HFFc6 (cell line): ENCODE data around the gene AKAP13. TPM values are rescaled to one million over a fixed set of nuclear protein-coding genes. Genes with fewer than 3 reads are reported as not detected.

Experiments used
- DNase-seq: peaks from one replicate; pipeline ENCODE4 v3.0.0-alpha.2; 2018
- H3K27ac Mint-ChIP-seq: 2 replicates; pipeline ENCODE4 v1.8.0; 2020; ENCODE audit warnings: mild to moderate bottlenecking, mixed read lengths
- H3K27me3 Mint-ChIP-seq: 2 replicates; pipeline ENCODE4 v1.8.0; 2021; ENCODE audit warnings: mild to moderate bottlenecking, moderate library complexity, mixed read lengths; ENCODE audit not compliant: insufficient read depth
- H3K36me3 Mint-ChIP-seq: 2 replicates; pipeline ENCODE4 v1.8.0; 2021; ENCODE audit warnings: low read depth, mixed read lengths
- H3K4me1 Mint-ChIP-seq: 2 replicates; pipeline ENCODE4 v1.8.0; 2020; ENCODE audit warnings: low read depth, mixed read lengths
- H3K4me3 Mint-ChIP-seq: 2 replicates; pipeline ENCODE4 v1.8.0; 2020; ENCODE audit warnings: mild to moderate bottlenecking, moderate library complexity, mixed read lengths
- H3K9me3 Mint-ChIP-seq: 2 replicates; pipeline ENCODE4 v1.8.0; 2020; ENCODE audit warnings: mild to moderate bottlenecking, mixed read lengths
- total RNA-seq, 6 experiments: library from RNA; stranded (reverse); fragmentation: NEBNext Ultra II Directional; extraction: Animal tissue kit (Norgen Biotek cat#: 25700); gene quantifications; 2 replicates in 1 of 6; 3 replicates in 5 of 6; pipeline ENCODE4 v1.2.3, GENCODE V29; 2021
- TF ChIP-seq, protein P1 (sequence below): fragments of 200-600 bp; sonication (generic); IDR thresholded peaks from 2 replicates; pipeline ENCODE4 v1.5.0; 2021; ENCODE audit warnings: antibody characterized with exemption, mild to moderate bottlenecking

AKAP13 gene
- total RNA-seq, 6 experiments from 2014 or later: 29.0 to 51.3 (median 35.6) TPM

DNA sequence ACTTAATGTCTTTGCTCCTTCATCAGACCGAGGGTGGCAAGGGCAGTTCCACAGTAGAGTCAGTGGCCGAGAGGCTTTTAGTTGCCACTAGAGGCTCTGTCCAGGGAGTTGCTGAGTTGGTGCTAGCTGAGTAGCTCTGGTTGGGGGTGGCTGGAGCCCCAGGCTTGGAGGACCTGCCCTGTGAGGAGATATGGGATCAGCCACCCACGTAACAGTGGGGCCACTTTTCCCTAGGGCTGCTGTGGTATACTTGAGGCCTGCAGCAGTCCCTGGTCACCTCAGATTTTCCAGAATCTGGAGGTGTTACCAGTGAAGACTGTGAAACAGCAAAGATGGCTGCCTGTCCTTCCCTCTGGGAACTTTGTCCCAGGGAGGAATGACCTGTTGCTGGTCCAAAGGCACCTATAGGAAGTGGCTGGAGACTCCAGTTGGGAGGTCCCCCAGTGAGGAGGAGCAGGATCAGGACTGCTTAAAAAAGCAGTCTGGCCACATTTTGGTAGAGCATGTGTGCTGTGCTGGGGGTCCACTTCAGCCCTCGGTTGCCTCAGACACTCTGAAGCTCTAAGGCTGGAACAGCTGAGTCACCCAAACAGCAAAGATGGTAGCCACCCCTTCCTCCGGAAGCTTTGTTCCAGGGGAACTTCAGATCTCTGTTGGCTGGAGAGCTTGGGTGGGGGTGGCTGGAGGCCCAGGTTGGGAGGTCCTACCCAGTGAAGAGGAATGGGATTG lies 72.9 kb downstream of the AKAP13 start:
- Mint-ChIP-seq H3K36me3 (peaks cover 25% of the 10 kb centered on the region), H3K9me3 (peaks cover 29% of the 10 kb centered on the region), H3K4me1 (peaks cover 25% of the 10 kb centered on the region), H3K27me3 (no peaks in the 10 kb centered on the region), H3K27ac (no peak overlapping the region), H3K4me3 (no peak overlapping the region)
- DNase-seq: no peak
- TF ChIP-seq, protein P1, sequence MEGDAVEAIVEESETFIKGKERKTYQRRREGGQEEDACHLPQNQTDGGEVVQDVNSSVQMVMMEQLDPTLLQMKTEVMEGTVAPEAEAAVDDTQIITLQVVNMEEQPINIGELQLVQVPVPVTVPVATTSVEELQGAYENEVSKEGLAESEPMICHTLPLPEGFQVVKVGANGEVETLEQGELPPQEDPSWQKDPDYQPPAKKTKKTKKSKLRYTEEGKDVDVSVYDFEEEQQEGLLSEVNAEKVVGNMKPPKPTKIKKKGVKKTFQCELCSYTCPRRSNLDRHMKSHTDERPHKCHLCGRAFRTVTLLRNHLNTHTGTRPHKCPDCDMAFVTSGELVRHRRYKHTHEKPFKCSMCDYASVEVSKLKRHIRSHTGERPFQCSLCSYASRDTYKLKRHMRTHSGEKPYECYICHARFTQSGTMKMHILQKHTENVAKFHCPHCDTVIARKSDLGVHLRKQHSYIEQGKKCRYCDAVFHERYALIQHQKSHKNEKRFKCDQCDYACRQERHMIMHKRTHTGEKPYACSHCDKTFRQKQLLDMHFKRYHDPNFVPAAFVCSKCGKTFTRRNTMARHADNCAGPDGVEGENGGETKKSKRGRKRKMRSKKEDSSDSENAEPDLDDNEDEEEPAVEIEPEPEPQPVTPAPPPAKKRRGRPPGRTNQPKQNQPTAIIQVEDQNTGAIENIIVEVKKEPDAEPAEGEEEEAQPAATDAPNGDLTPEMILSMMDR: no peak

DNA sequence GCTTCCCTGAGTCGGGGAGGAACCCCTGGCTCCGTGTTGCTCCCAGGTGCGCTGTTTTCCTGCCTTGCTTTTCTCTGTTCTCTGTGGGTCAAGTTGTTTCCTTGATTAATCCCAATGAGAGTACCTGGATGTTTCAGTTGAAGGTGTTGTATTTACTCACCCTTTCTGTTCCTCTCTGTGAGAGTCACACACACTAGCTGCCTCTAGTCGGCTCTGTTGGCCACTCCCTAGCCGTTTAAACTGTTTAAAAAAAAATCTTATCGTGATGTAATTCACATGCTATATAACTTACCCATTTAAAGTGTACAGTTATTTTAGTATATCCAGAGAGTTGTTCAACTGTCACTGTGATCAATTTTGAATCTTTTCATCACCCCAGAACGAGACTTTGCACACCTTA lies 74.0 kb downstream of the AKAP13 start:
- Mint-ChIP-seq H3K36me3 (peaks cover 25% of the 10 kb centered on the region), H3K4me1 (peaks cover 28% of the 10 kb centered on the region), H3K9me3 (peaks cover 26% of the 10 kb centered on the region), H3K27ac (no peak overlapping the region), H3K27me3 (no peaks in the 10 kb centered on the region), H3K4me3 (no peak overlapping the region)
- DNase-seq: no peak
- TF ChIP-seq, protein P1: no peak

DNA sequence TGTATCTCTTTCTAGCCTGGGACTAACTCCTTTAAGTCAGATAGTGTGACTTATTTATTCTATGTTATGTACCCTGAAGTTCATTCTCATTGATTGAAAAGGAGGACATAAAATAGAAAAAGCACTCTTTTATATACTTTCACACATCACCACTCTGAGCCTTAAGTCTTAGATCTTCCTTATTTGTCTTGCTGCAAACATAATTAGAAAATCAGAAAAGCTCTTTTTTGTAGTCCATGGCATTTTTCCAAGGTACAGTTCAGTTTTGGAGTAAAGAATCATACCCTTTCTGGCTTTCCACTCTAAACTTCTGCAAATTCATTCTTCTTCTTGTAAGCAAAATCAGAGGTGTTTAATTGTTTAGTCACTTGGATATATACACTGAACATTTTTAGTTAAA lies 75.5 kb downstream of the AKAP13 start:
- TF ChIP-seq, protein P1: no peak
- H3K4me1 Mint-ChIP-seq: peaks cover 28% of the 10 kb centered on the region

DNA sequence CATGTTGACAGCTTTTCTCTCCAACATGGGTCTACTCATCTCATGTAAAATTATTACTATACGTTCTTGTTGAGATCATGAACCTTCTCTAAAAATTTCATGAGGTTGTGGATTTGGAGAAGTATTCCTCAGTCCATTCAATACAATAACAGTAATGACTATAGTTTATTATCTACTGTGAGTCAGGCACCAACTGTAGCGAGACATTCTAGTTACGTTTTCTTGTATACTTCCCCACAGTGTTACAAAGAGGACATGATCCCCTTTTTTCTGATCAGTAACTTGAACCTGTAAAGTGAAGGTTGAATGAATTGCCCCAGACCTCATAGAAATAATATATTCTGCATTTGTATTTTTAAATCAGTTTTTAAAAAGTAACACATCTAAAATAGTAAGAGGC lies 76.4 kb downstream of the AKAP13 start:
- Mint-ChIP-seq H3K36me3 (peaks cover 9% of the 10 kb centered on the region), H3K4me3 (no peak overlapping the region), H3K27ac (no peak overlapping the region), H3K4me1 (peaks cover 33% of the 10 kb centered on the region), H3K27me3 (no peaks in the 10 kb centered on the region), H3K9me3 (peaks cover 4% of the 10 kb centered on the region; the same call in 1 of the 2 replicates)
- no peak for DNase-seq
- TF ChIP-seq, protein P1: no peak

More for the DNA sequence above, 75.5 kb downstream of the AKAP13 start:
- no peak overlapping the region for H3K4me3 Mint-ChIP-seq
- no peak for DNase-seq
- peaks cover 11% of the 10 kb centered on the region for H3K9me3 Mint-ChIP-seq
- no peak overlapping the region for H3K27ac Mint-ChIP-seq
- H3K27me3 Mint-ChIP-seq: no peaks in the 10 kb centered on the region
- peaks cover 18% of the 10 kb centered on the region for H3K36me3 Mint-ChIP-seq

DNA sequence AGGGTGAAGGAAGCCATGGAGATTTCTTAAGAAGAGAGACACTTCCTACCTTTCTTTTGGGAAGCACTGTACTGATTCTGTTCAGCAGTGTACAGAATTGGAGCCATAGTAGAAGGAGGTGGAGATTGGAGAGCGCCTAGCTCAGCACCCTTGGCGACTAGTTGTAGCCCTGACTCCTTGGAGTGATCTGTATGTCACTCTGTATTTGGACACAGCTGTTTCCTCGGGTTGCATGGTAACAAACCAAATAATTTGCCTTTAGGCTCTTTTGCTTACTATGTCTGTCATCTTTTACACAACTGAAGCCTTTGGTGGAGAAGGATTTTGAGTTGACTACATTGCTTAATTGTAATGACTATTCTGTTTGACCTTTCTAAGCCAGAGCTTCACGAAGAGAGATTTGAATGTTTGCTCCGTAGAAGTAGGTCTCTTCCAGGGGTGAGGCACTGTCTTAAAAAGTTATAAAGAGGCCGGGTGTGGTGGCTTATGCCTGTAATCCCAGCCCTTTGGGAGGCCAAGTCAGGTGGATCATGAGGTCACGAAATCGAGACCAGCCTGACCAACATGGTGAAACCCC lies 77.1 kb downstream of the AKAP13 start:
- Mint-ChIP-seq H3K4me1 (peaks cover 34% of the 10 kb centered on the region), H3K27me3 (peaks cover 2% of the 10 kb centered on the region; the same call in 1 of the 2 replicates), H3K4me3 (no peak overlapping the region), H3K9me3 (no peaks in the 10 kb centered on the region), H3K27ac (no peak overlapping the region), H3K36me3 (peaks cover 9% of the 10 kb centered on the region)
- TF ChIP-seq, protein P1: no peak
- no peak for DNase-seq
